ENCODE data around the gene POTEF.
"Not testable (repeated sequence)": the region's sequence is repeated elsewhere in the genome, so short reads cannot be mapped to it uniquely, and the experiment has no call there.

The POTEF gene

DNA sequence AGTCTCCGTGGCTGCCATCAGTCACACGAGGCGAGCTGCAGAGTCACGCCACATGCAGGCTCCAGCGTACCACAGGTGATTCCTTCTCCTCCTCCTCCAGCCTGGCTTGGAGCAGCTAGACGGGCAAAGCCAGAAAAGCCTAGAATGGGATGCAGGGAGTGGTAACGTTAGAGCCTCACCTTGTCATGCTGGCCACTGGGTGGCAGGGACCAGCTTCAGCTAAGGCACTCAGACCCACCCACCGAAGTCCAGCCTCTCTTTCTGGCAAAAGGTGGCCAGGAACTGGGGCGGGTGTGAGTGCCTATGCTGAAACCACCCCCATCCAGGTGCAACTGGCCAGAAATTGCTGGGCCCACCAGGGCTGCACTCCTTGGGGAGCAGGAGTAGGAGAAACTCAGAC, 1.3 kb downstream of the POTEF start:
- not testable (repeated sequence) for DNase-seq

DNA sequence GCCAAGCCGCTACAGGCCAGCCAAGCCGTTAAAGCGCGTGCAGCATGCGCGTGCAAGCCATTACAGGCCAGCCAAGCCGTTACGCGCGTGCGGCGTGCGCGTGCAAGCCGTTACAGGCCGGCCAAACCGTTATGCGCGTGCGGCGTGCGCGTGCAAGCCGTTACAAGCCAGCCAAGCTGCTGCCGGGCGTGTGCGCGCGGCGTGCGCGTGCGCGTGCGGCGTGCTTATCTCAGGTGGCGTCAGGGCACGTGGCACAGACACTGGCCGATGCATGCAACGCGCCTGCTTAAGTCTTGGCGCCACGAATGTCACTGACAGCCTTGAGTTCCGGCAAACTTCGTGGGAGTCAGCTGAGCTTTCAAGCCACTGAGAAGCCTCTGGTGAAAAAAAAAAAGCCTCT, 8.1 kb downstream of the POTEF start:
- DNase-seq, result not testable (repeated sequence)

DNA sequence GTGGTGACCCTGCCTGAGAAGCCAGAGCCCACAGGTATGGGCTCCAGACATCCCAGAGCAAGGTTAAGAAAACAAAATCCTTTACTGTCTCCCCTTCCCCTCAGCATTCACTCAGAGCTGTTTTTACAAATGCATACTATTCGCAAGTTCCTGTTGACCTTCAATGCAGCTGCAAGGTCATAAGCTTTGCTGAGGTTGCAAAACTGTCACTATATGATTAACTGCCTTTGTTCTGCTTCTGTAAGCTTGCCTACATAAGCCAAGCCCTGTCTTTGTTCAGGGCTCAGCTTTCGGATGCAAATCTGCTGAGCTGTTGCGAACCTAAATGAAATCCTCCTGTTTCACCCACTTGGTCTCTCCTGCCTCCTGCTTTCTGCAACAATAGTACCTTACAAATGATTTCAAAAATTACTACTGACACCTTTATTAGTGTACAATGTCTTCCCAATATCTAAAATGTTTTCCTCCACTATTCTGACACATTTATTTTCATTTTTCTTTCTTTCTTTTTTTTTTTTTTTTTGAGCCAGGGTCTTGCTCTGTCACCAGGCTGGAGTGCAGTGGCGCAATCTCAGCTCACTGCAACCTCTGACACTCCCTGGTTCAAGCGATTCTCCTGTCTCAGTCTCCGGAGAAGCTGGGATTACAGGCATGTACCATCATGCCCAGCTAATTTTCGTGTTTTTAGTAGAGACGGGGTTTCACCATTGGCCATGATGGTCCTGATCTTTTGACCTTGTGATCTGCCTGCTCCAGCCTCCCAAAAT, 26.2 kb downstream of the POTEF start:
- not testable (repeated sequence) for DNase-seq

DNA sequence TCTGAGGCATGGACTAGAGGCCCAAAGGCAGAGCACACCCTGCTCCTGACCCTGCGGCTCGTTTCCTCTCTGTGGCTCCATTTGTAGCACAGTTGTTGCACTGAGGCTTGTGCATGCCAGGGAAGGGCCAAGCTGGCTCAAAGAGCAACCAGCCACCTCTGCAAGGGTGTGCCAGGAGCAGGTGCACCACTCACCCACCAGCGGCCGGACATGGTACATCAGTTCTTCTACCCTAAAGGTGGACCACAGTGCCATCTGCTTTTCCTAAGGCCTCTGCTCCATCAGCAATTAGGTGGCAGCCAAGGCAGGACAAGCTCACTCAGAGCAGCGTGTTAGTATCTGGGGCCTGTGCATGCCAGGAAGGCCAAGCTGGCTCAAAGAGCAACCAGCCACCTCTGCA, 66.4 kb downstream of the POTEF start:
- not testable (repeated sequence) for DNase-seq

DNA sequence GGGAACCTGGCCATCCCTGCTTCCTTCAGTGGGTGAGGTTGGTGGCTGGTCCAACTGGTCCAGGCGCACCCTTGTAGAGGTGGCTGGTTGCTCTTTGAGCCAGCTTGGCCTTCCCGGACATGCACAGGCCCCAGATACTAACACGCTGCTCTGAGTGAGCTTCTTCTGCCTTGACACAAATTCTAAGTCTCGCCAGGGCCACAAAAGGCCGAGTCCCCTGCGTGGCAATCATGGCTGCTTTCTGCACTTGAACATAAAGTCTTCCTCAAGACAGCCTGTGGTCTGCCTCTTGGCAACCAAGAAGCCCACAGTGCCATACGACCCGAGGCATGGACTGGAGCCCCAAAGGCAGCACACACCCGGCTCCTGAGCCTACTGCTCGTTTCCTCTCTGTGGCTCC, 69.0 kb downstream of the POTEF start:
- DNase-seq, result not testable (repeated sequence)

DNA sequence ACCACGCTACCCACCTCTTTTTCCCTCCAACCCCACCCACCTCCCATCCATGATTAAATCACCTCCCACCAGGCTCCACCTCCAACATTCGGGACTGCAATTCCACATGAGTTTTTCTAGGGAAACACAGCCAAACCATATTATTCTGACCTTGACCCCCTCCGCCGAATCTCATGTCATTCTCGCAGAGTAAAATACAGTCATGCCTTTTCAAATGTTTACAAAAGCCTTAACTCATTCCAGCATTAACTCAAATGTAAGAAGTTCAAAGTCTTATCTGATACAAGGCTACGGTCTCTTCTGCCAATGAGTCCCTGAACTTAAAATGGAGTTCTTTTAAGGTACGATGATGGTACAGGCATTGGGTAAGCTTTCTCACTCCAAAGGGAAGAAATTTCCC, 72.7 kb downstream of the POTEF start:
- not testable (repeated sequence) for DNase-seq

DNA sequence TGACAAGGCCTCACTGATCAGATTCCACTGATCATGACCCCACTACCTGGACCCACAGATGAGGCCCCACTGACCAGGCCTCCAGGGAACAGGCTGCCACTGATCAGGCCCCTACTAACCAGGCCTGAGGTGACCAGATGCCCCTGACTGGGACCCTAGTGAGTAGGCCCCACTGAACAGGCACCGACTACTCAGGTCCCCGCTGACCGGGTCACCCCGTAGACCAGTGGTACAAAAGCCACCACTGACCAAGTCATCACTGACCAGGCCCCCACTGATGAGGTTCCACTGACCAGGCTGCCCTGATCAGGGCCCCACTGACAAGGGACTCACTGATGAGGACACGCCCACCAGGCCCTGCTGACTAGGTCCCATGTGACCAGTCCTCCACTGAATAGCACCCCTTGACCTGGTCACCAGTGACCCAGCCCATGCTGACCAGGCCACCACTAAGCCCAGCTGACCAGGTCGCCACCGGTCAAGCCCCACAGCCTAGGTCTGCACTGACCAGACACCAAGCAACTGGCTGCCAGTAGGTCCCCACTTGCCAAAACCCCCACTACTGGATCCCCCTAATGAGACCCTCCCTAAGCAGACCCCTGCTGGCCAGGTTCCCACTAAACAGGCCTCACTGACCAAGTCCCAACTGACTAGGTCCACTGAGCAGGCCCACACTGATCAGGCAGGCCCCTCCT, 75.7 kb downstream of the POTEF start:
- not testable (repeated sequence) for DNase-seq

DNA sequence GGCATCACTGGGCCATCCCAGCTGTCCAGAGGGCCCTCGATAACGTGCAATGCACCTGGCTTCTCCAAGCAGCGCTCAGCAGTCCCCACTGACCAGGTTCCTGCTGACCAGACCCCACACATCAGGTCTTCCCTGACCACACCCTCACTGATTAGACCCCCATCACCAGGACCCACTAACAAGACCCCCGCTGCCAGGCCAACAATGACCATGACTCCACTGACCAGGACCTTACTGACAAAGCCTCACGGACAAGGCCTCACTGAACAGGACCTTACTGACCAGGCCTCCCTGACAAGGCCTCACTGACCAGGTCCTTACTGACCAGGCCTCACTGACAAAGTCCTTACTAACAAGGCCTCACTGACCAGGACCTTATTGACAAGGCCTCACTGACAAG, 76.6 kb downstream of the POTEF start:
- DNase-seq, result not testable (repeated sequence)

DNA sequence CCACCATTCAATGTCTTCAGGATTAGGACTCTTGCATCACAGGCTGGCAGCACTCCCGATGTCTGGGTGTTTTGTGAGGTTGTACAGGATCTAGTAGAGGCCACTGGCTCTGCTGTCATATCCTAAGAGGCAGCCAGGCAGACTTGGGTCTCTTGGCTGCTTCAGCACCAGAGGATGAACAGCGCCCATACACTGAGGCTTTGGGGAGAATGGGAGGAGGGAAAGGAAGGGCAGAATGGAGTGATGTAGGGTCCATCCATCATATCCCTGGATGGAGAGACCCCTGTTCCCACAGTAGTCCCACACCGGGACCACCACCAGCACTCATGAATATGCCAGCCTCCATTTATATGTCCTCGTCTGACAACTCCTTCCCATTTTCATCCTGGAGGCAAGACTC, 80.6 kb downstream of the POTEF start:
- DNase-seq, result not testable (repeated sequence)

DNA sequence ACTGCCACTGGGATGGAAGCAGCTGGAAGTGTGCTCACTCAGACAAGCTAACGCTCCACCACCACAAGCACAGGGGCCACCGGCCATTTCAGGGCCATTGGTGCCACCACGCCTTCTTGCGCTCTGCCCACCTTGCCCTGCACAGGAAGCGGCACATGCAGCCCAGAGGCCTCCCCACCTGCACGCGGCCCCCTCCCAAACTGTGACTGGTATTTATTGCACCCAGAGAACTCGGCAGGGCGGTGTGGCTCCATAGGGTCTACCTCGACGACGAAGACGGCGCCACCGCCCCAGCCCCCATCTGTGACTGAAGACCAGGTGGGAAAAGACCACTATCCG, 90.8 kb downstream of the POTEF start:
- not testable (repeated sequence) for DNase-seq

DNA sequence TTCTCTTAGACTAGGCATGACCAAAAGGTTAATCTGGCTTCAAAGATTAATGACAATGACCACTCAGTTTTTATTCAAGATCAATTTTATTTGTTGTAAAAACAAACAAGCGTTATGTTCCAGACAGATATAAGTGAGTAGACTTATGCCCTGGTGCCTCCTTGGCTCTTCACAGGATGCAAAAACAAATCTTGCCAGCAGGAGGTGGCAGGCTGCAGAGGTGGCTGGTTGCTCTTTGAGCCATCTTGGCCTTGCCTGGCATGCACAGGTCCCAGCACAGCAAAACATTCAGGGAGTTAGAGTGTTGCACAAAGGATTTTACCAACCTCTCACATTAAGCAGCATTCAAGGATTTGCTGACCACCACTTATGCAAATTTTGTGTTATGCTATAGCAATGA, 103.1 kb downstream of the POTEF start:
- DNase-seq, result not testable (repeated sequence)
